SKM-1 treated with dmso at 0.1 percent for 144 hours (cell line): ENCODE measurements around the gene SEC62.

ENCODE experiments used
- DNase-seq: peaks from one replicate; lab custom pipeline; 2025; ENCODE audit not compliant: unreplicated experiment; lab: John Stamatoyannopoulos, UW

The SEC62 gene

GRCh38 chr3:169966428-169966950 lies at the start of gene SEC62:
Gene SEC62, plus strand, starts transcription at chr3:169966807. Its CDS starts 16 bp downstream, at chr3:169966823.
- DNase-seq = peak; percentile 80

GRCh38 chr3:169923189-169923588 lies 43.4 kb upstream of the SEC62 start:
- no peak for DNase-seq

DNA sequence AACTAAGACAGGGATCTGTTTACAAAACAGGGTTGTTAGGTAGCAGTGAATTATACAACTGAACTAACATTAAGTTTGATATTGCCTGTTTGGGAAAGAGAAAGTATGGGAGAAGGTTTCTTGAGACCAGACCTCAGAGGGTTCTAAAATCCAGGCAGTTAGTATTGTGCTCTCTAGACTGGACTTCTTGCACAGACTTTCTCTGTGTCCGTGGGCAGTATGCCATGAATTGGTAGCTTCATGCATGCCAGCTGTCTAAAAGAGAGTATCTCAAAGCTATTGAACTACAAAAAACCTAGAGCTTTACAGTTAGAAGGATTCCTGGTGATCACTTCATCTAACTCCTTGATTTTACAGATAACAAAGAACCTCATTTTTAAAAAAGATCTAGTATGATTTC lies 42.8 kb upstream of the SEC62 start:
- no peak for DNase-seq

DNA sequence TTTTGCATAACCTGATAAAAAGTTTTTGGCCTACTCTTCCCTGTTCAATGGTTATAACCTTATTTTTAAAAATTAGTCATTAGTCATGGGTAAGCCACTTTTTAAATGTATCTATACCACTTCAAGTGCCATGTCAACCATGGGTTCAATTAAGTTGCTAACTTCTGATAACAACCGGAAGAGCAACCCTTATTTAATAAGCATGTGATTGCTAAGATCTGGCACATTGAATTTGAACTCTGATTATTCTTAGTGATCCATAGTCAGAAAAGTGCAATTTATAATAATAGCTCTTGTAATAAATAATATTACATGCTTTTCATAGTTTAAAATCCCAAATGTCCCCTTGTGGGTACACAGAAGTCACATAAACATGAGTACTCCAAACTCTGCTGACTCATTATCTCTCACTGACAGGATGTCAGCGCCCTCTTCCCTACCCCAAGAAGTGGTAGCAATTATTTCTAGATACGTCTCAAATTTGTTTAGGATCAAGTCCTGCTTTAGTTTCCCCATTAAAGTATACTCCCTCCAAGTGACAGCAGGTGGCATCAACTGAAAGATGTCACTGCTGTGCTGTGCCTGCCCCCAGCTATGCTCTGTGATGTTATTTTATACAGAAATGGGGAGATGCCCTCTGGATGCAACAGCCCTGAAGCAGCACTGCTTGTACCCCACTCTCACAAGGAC lies 36.6 kb upstream of the SEC62 start:
- DNase-seq = no peak

DNA sequence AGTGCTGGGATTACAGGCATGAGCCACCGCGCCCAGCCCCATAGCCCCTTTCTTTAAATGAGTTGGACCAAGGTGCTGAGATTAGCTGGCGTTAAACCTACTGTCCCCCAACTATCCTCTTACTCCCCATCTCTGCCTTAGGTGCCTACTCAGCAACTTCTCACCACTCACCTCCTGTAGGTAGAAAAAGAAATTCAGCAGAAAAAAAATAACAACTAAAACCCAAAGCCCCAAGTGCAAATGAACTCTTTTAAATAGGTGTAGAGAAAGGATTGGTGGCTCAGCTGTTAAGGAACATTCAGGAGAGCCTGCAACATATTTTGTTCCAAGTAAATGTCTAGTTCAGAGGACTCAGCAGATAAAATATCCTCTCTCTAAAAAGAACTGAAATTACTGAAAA lies 35.8 kb upstream of the SEC62 start:
- DNase-seq = no peak

- no peak for DNase-seq
Observed at GRCh38 chr3:169931747-169932520, 34.7 kb upstream of the SEC62 start.

- DNase-seq = no peak
Observed at GRCh38 chr3:169939320-169939719, 27.3 kb upstream of the SEC62 start.

GRCh38 chr3:169939751-169940150 lies 26.9 kb upstream of the SEC62 start:
- DNase-seq = no peak

- peak; percentile 27 for DNase-seq
Observed at GRCh38 chr3:169940470-169941181, 26.0 kb upstream of the SEC62 start.

DNA sequence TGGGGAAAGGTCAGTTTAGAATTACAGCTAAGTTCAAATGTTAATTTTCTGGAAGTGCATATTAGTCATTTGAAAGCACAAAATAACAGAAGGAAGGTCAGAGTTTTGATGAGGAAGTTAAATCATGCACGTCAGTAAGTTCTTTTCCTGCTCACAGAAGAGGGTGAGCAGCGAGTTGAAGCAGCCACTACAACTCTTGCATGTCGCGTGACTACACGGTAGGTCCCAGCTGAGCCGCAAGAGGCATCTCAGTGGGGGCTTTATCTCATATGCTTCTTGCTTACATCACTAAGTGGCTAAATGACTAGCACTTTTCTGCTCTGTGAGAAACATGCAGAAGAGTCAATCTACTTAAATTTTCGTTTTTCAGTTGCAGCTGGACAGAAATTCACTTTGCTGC lies 21.3 kb upstream of the SEC62 start:
- peak; percentile 89 for DNase-seq

DNA sequence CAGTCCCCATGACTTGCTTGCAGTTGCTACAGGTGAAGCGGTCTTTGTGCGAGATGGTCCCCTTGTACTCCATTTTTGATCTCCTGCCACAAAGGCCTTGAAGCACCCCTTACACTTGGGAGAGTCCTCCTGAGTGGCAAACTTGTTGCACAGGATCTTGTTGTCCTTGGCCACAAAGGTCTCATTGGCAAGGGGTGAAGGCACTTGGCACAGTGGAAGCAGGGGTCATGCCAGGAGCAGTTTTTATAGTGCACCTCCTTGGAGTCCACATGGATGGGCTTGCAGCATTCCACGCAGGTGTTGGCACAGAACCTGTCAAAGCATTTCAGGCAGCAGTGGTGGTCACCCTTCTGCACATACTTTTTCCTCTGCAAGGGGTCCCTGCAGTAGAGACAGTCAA lies 20.3 kb upstream of the SEC62 start:
- DNase-seq = no peak

DNA sequence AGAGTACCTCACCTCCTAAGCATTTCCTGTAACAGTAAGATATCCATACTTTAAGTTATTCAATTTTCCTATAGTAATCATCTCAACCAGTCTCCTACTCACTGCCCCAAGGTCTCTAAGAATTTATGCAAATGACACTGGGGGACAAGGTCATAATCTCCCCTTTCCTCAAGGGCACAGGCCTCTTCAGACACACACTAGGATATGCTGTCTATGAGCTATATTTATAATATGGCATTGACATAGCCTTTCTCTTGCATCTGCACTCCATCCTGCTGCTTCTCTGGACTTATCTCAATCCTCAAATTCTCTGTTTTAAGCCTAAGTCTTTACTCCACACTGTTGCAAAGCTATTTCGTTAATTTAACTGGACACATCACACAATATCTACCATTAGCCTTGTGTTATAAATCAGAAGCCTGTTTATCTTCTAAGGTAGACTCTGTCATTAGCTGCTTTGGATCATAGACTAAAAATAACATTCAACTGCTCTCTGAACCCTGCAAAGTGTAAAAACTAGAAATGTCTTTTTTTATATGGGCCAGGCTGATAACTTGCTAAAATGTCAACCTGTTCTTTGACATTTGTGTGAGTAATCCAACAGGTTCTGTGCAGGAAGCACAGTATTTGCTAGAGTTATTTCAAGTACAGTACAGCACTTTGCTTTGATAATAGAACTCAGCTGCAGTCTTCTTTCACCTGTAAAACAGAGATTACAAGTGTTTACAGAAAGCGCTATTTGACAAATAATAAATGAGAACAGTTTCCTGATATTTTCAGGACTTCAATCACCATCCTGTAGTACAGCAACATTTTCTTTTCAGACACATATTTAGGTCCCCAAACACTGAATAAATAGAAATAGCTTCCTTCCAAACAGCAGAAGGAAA lies 17.8 kb upstream of the SEC62 start:
- DNase-seq = no peak

GRCh38 chr3:169952045-169952444 lies 14.6 kb upstream of the SEC62 start:
- DNase-seq = peak; percentile 60

- DNase-seq = no peak
Observed at GRCh38 chr3:169953462-169954141, 13.0 kb upstream of the SEC62 start.

GRCh38 chr3:169954142-169954756 lies 12.4 kb upstream of the SEC62 start:
- DNase-seq = peak; percentile 97

DNA sequence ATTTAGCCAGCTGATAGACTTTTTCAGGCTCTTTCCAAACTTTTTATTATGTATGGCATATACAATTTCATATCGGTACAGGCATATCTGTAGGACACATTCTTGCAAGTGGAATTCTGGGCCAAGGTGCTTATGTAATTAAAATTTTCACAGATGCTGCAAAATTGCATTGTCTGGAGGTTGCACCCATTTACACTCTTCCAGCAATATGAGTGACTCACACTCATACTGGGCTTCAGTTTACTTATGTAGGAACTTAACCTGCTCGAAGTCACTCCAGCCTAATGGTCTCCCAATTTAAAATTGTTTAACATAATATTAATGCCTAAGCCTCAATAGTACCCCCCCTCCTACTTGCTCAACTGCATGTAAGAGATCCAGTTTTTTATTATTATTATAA lies 11.2 kb upstream of the SEC62 start:
- no peak for DNase-seq

GRCh38 chr3:169964176-169964575 lies 2.4 kb upstream of the SEC62 start:
- DNase-seq = no peak

DNA sequence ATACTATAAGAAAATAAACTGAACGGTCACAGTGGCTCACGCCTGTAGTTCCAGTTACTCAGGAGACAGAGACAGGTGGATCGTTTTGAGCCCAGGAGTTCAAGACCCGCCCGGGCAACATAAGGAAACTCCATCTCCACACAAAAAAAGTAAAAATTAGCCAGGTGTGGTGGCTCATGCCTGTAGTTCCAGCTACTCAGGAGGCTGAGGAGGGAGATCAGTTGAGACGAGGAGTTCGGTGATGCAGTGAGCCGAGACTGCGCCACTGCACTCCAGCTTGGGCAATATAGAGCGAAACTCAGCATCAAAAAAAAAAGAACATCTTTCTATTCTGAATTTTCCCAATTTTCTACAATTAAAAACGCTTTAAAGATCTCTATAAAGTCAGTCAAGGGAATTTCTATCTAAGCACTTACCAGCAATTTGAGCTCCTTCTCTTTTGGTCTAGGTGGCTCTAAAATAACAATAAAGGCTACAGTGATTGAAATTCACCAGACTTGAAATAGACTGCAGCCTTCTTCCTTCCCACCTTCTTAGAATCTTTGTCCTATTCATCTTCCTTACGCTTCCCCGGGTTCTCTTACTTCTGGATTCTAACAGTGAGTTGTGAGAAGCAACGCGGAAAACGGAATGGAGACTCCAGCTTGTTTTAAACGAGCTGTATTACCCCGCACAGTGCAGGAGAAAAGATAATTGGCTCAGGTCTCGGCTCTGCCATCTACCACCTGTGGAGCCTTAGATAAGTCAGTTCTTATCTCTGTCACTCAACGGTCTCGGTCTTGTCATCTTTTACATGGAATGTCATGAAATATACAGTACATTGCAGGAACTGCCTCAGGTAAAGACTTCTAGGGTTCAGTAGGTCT lies 812 bp upstream of the SEC62 start:
- no peak for DNase-seq
